A549 (cell line): Measurements from ENCODE around the gene ITGA8.

Source experiments
- CHD2 ChIP-seq: fragments of 150-350 bp; IDR thresholded peaks from 2 replicates; pipeline ENCODE4 v1.6.1; 2014; ENCODE audit warnings: low read length; ENCODE audit not compliant: partially characterized antibody
- CTCF ChIP-seq: fragments of >200 bp; sonication (Bioruptor Twin); formaldehyde crosslinking; IDR thresholded peaks from 3 replicates; pipeline ENCODE4 v1.5.1; 2016
- ELK1 ChIP-seq: fragments of 150-350 bp; IDR thresholded peaks from 2 replicates; pipeline ENCODE4 v1.6.1; 2014; ENCODE audit warnings: low read depth, mild to moderate bottlenecking, low read length
- EP300 ChIP-seq, 2 experiments: fragments of >200 bp; sonication (Bioruptor Twin); formaldehyde crosslinking; IDR thresholded peaks; 2 replicates in 1 of 2; 3 replicates in 1 of 2; pipeline ENCODE4 v1.6.1; 2016 to 2017
- FOSL2 ChIP-seq, 2 experiments: fragments of 450-650 bp in 1 of 2; fragments of >200 bp in 1 of 2; sonication (Bioruptor Twin) in 1 of 2; formaldehyde crosslinking; IDR thresholded peaks; 2 replicates each; pipeline versions ENCODE4 v1.5.0 to v1.6.1; 2016 to 2020; ENCODE audit warnings: mild to moderate bottlenecking in 1 of 2, moderate library complexity in 1 of 2
- KDM1A ChIP-seq: fragments of 200-600 bp; sonication (generic); IDR thresholded peaks from 2 replicates; pipeline ENCODE4 v1.6.1; 2016; ENCODE audit warnings: low read depth, mild to moderate bottlenecking
- MAX ChIP-seq: IDR thresholded peaks from 2 replicates; pipeline ENCODE4 v1.6.1; 2012
- NR3C1 ChIP-seq: fragments of >200 bp; sonication (Bioruptor Twin); formaldehyde crosslinking; IDR thresholded peaks from 3 replicates; pipeline ENCODE4 v1.6.1; 2017
- POLR2A ChIP-seq: IDR thresholded peaks from 2 replicates; pipeline ENCODE4 v1.6.1; 2012; ENCODE audit warnings: mild to moderate bottlenecking, low read length
- POLR2AphosphoS2 ChIP-seq: conservative IDR thresholded peaks from 2 replicates; pipeline ENCODE4 v1.6.1; 2012; ENCODE audit warnings: low read length, improper control_type of control experiment, inconsistent platforms
- RNF2 ChIP-seq: fragments of 200-600 bp; sonication (generic); IDR thresholded peaks from 2 replicates; pipeline ENCODE4 v1.6.1; 2016; ENCODE audit warnings: low read depth, mild to moderate bottlenecking, antibody characterized with exemption, moderate library complexity, borderline replicate concordance
- SREBF2 ChIP-seq: fragments of 450-650 bp; IDR thresholded peaks from 2 replicates; pipeline ENCODE4 v1.6.1; 2014; ENCODE audit warnings: mild to moderate bottlenecking, moderate library complexity

- TF ChIP-seq CTCF (no peak), EP300 (IDR thresholded peaks at IDR 0.05) (no peak), POLR2AphosphoS2 (no peak), RNF2 (no peak), FOSL2 (IDR thresholded peaks at IDR 0.05) (no peak), FOSL2 (CRISPR knock-in tag; IDR thresholded peaks at IDR 0.05) (no peak), SREBF2 (no peak), NR3C1 (no peak), ELK1 (no peak), MAX (no peak), CHD2 (no peak), KDM1A (no peak), POLR2A (no peak)
Measured at GRCh38 chr10:15543994-15544393, 175.7 kb downstream of the ITGA8 start.
